HG02588 (cell line): ENCODE data around the gene ANGPTL2.

Experiments used
- ATAC-seq: cut with Tn5 transposase; IDR thresholded peaks from one replicate; pipeline ENCODE4 v1.9.1; 2021; ENCODE audit warnings: mild to moderate bottlenecking, moderate library complexity; ENCODE audit not compliant: unreplicated experiment

ANGPTL2 gene

DNA sequence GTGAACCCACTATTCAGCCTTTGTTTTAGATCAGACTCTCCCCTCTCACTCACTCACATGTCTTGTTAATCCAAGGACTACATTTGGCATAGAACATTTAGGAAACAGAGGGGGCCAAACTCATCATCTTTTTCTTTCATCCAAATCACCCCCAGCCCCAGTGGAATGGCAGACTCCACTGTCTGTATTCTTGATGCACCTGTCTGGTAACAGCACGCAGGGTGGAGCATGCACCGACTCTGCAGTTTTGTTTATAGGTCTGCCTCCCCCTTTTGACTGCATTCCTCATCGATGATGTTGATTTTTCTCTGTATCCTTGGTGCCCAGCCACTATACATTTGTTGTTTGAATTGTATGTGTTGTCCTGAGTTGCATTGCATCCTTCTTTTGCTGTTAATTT lies 66.0 kb downstream of the ANGPTL2 start:
- ATAC-seq: no peak

DNA sequence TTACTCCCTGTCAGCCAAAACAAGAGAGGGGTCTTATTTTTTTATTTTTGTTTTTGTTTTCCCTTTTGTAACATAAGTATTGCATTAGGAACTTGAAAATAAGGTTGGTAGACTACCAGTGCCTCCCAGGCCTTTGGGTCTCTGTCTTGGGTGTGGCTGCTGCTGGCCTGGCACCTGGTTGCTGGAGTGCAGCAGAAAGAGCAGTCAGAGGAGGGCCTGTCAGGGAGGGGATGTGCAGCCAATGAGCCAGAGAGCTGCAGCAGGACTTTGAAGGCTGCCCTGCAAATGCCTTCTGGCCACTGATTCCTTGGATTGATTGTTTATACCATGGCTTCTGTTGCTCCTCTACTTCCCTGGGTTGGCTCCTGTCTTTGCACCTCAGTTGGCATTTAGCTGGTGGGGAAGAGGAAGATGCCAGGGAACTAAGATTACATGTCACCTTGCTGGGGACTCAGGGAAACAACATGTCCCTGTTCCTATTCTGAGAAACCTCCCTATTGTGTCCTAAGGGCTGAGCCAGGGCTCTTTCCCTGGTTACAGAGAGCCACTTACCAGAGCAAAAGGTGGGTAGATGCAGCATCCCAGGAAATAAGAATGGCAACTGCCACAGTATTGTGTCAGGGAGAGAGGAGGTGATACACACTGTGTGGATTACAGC lies 66.6 kb downstream of the ANGPTL2 start:
- no peak for ATAC-seq

DNA sequence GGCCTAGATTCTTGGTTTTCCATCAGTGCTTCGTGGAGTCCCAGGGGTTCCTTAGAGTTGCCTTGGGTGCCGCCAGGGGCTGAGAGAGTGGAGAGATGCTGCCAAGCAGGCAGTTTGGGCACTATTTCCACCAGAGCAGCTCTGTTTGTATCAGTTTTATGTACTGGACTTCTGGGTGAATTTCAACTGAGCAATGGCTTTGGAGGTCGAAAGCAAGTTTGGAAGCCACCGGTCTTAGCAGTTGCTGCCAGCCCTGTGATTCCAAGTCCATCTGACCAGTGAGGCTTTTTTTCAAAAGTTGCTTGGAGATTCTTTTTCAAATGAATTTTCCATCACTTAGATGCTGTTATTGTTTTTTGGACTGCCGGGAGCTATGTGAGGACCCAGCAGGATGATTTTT lies 68.5 kb downstream of the ANGPTL2 start:
- ATAC-seq: no peak

- ATAC-seq: no peak
Measured at GRCh38 chr9:127053057-127053821, 69.2 kb downstream of the ANGPTL2 start.

- no peak for ATAC-seq
Measured at GRCh38 chr9:127051881-127052595, 70.4 kb downstream of the ANGPTL2 start.

- ATAC-seq: no peak
Measured at GRCh38 chr9:127050591-127051001, 71.8 kb downstream of the ANGPTL2 start.

- ATAC-seq: no peak
Measured at GRCh38 chr9:127050152-127050551, 72.3 kb downstream of the ANGPTL2 start.

DNA sequence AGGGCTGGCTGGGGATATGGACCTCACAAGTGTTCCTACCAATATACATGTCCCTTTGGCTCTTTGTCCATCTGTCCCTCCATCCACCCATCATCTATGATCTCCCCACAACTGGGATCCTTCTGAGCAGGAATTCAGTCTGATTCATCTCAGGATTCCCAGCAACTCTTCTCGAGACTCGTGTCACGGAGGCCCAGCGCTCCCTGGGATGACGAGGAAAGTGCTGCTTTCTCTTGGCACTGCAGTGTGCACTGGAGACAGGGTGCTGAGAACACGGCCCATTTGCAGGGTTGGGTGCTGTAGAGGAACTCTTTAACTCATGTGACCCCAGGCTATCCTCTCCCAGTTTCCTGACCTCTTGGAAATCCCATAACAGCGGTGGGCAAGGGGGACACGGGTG lies 72.9 kb downstream of the ANGPTL2 start:
- no peak for ATAC-seq

DNA sequence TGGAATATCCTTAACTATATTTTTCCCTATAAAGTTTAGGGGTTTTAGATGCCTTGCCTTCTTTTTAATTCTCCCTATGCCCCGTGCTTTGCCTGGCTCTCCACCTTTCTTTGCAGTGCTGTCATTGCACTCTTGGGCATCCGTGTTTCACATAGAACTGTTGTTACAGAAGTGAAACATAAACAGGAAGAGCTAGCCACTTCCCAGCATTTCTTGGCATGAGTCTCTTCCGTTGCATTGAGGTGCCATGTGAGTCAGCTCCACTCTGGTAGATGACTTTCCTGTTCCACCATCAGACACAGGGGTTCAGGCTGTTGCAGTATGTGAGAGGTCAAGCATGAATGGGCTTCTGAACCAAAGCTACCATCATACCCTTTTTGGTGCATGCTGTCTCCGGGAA lies 73.4 kb downstream of the ANGPTL2 start:
- ATAC-seq: no peak

- ATAC-seq: no peak
Measured at GRCh38 chr9:127047971-127048370, 74.5 kb downstream of the ANGPTL2 start.

DNA sequence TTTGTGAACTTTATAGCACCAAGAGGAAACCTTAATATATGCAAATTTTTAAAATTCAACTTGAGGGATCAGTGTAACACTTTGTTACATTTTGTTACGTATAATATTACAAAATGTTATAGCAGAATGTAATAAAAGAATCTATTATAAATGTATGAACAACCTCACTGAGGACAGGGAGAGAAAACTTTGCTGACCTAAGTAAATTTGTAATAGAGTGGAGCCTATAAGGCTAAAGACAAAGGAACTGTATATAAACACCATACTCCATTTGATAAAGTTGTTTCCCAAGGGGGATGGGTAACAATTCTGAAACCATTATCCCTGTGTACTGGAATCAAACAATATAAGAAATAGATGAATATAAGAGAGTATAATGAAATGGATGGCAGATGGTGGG lies 77.3 kb downstream of the ANGPTL2 start:
- ATAC-seq: no peak

DNA sequence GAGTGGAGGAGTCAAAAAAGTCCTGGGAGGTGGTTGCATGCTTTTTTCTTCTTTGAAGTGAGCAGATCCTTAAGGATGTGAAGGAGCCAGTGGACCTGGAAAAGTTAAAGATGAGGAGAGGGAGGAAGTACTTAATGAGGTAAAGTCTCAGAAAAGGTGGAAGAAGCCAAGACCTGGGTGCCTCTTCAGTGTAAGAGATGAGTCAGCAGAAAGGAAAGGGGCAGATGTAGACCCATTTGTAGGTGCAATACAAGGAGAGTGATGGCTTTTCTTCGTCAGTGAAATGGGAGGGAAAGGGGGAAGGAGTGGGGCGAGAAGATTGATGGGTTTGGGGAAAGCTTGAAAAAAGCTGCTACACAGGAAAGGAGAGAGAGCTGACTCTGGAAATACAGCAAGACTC lies 82.9 kb downstream of the ANGPTL2 start:
- ATAC-seq: no peak

DNA sequence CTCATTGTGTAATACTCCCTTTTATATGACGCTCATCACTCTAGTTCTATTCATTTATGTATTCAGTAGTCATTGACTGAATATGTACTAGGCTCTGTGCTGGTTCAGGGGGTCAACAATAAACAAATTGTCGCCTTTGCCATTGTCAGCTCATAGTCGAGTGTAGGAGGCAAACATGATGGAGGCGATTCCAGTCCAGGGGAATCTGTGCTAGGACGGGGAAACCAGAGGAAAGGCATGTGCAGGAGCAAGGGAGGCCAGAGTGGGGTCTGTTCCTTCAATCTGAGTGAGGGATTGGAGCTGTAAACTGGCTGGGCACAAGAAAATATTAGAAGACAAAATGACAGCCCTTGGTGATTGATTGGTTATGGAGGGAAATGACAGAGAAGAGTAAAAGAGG lies 83.9 kb downstream of the ANGPTL2 start:
- ATAC-seq: no peak
